Gastroesophageal sphincter (tissue), 3 donors: ENCODE data around the gene POU2F1.

Experiments used
- EP300 ChIP-seq: sonication (generic); formaldehyde crosslinking; IDR thresholded peaks from one replicate; pipeline ENCODE4 v1.6.1; 2017; ENCODE audit warnings: antibody characterized with exemption, mild to moderate bottlenecking
- POLR2A ChIP-seq, 2 donors: fragments of 450-650 bp; IDR thresholded peaks; one replicate each; pipeline ENCODE4 v1.6.1; 2017; ENCODE audit warnings: antibody characterized with exemption in 2 of 2, mild to moderate bottlenecking in 2 of 2, moderate library complexity in 1 of 2
- POLR2AphosphoS5 ChIP-seq: sonication (generic); formaldehyde crosslinking; IDR thresholded peaks from one replicate; pipeline ENCODE4 v1.6.1; 2017; ENCODE audit warnings: antibody characterized with exemption
- TF ChIP-seq, protein P1 (sequence below), 4 experiments: fragments of 200-600 bp in 2 of 4; fragments of 450-650 bp in 2 of 4; sonication (generic) in 1 of 4; IDR thresholded peaks; one replicate each; pipeline ENCODE4 v1.5.1; 2017 to 2019; ENCODE audit warnings: antibody characterized with exemption in 4 of 4, mild to moderate bottlenecking in 2 of 4, moderate library complexity in 2 of 4

DNA sequence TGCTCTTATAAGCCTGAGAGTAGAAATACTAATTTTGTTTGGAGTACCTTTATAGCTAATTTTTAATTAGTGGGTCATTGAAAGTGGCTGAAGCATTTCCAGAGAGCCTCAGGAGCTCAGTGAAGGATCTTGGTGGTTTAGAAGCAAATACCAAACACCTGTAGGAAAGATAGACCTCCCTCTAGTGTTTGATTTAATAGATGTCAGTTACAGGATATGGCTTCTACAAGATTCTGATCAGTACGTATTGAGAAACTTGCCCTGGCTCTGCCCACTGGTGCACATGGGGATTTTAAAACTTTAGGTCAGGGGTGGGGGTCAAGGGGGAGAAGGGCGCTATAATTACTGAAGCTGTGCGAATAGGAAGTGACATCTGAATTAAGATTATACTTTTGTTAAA, 122.2 kb downstream of the POU2F1 start:
- TF ChIP-seq, protein P1, sequence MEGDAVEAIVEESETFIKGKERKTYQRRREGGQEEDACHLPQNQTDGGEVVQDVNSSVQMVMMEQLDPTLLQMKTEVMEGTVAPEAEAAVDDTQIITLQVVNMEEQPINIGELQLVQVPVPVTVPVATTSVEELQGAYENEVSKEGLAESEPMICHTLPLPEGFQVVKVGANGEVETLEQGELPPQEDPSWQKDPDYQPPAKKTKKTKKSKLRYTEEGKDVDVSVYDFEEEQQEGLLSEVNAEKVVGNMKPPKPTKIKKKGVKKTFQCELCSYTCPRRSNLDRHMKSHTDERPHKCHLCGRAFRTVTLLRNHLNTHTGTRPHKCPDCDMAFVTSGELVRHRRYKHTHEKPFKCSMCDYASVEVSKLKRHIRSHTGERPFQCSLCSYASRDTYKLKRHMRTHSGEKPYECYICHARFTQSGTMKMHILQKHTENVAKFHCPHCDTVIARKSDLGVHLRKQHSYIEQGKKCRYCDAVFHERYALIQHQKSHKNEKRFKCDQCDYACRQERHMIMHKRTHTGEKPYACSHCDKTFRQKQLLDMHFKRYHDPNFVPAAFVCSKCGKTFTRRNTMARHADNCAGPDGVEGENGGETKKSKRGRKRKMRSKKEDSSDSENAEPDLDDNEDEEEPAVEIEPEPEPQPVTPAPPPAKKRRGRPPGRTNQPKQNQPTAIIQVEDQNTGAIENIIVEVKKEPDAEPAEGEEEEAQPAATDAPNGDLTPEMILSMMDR (IDR thresholded peaks at IDR 0.05) = no peak
- TF ChIP-seq POLR2A (IDR thresholded peaks at IDR 0.05) (no peak), POLR2AphosphoS5 (no peak), EP300 (no peak)
